B cell (primary cell): Measurements from ENCODE around the gene RBMS3. TPM values are rescaled to one million over a fixed set of nuclear protein-coding genes. Genes with fewer than 3 reads are reported as not detected.
"Not testable (repeated sequence)": the region's sequence is repeated elsewhere in the genome, so short reads cannot be mapped to it uniquely, and the experiment has no call there.

ENCODE experiments used
- ATAC-seq: fragments of 200-7000 bp; cut with Tn5 transposase; one replicate; pipeline ENCODE4 v1.10.0; 2021; ENCODE audit warnings: low read depth, mild to moderate bottlenecking, moderate number of reproducible peaks, moderate library complexity
- CTCF ChIA-PET: fragments of 350-600 bp; sonication (Branson Sonifier 250); formaldehyde crosslinking; loops from one replicate; lab custom pipeline; 2021; ENCODE audit warnings: antibody characterized with exemption, inconsistent platforms; lab: Charles Lee
- POLR2A ChIA-PET: fragments of 350-600 bp; sonication (Branson Sonifier 250); formaldehyde crosslinking; loops from one replicate; lab custom pipeline; 2021; ENCODE audit warnings: antibody characterized with exemption; lab: Charles Lee
- DNase-seq: peaks from one replicate; pipeline ENCODE4 v3.0.0; 2013
- H2AFZ ChIP-seq: 2 replicates; pipeline ENCODE4 v1.6.1; 2012; ENCODE audit warnings: mild to moderate bottlenecking, low read depth, low read length; ENCODE audit not compliant: insufficient read depth, poor library complexity, severe bottlenecking
- H3K27ac ChIP-seq, 2 donors: 1 replicate in 1 of 2; 2 replicates in 1 of 2; pipeline ENCODE4 v1.5.1; 2012 to 2013; ENCODE audit warnings: low read length in 2 of 2, mild to moderate bottlenecking in 2 of 2, moderate library complexity in 1 of 2
- H3K27me3 ChIP-seq, 4 experiments: fragments of 200-600 bp in 1 of 4; sonication (generic) in 1 of 4; replicated peaks in 1 of 4; 1 replicate in 2 of 4; 2 replicates in 2 of 4; pipeline versions ENCODE4 v1.6.1 to v1.7.0; 2013 to 2016; ENCODE audit warnings: low read length in 3 of 4, mild to moderate bottlenecking in 2 of 4, mixed read lengths in 1 of 4, moderate library complexity in 1 of 4; ENCODE audit not compliant: insufficient read depth in 4 of 4, control insufficient read depth in 3 of 4; ENCODE audit errors: control extremely low read depth in 1 of 4
- H3K36me3 ChIP-seq, 2 experiments: replicated peaks in 1 of 2; 1 replicate in 1 of 2; 2 replicates in 1 of 2; pipeline versions ENCODE4 v1.6.1 to v1.7.1; 2013; ENCODE audit warnings: low read length in 1 of 2; ENCODE audit not compliant: insufficient read depth in 2 of 2, control insufficient read depth in 1 of 2; ENCODE audit errors: control extremely low read depth in 1 of 2, extremely low read depth in 1 of 2
- H3K4me1 ChIP-seq, 2 donors: fragments of 200-600 bp in 1 of 2; sonication (generic) in 1 of 2; 1 replicate in 1 of 2; 2 replicates in 1 of 2; pipeline versions ENCODE4 v1.5.1 to v1.6.1; 2013 to 2017; ENCODE audit warnings: low read length in 2 of 2; ENCODE audit not compliant: control insufficient read depth in 2 of 2, insufficient read depth in 2 of 2
- H3K4me2 ChIP-seq: replicated peaks from 2 replicates; pipeline ENCODE3; 2012; ENCODE audit warnings: mild to moderate bottlenecking, low read depth, low read length; ENCODE audit not compliant: poor library complexity, severe bottlenecking
- H3K4me3 ChIP-seq, 5 experiments: fragments of 200-600 bp in 1 of 5; sonication (generic) in 1 of 5; 1 replicate in 3 of 5; 2 replicates in 2 of 5; pipeline versions ENCODE4 v1.5.1 to v1.7.0; 2011 to 2016; ENCODE audit warnings: low read length in 4 of 5, mild to moderate bottlenecking in 4 of 5, low read depth in 2 of 5, control low read depth in 1 of 5, moderate library complexity in 1 of 5; ENCODE audit not compliant: insufficient read depth in 1 of 5; ENCODE audit errors: control extremely low read depth in 1 of 5, extremely low read depth in 1 of 5
- H3K79me2 ChIP-seq: fragments of 200-600 bp; sonication (generic); one replicate; pipeline ENCODE4 v1.6.0; 2016; ENCODE audit warnings: low read length; ENCODE audit not compliant: control insufficient read depth, insufficient read depth
- H3K9ac ChIP-seq: fragments of 200-600 bp; sonication (generic); 2 replicates; pipeline ENCODE4 v1.6.1; 2017; ENCODE audit warnings: mild to moderate bottlenecking, low read length, moderate library complexity
- H3K9me3 ChIP-seq, 3 donors: one replicate each; pipeline versions ENCODE4 v1.6.1 to v1.7.1; 2013; ENCODE audit warnings: low read length in 2 of 3; ENCODE audit not compliant: control insufficient read depth in 2 of 3, insufficient read depth in 1 of 3; ENCODE audit errors: control extremely low read depth in 1 of 3
- H4K20me1 ChIP-seq: 2 replicates; pipeline ENCODE4 v1.6.0; 2012; ENCODE audit warnings: mild to moderate bottlenecking, low read length; ENCODE audit not compliant: insufficient read depth, control insufficient read depth, poor library complexity, severe bottlenecking
- H3K27ac Mint-ChIP-seq: one replicate; pipeline ENCODE4 v1.8.0; 2021; ENCODE audit warnings: mixed read lengths
- H3K27me3 Mint-ChIP-seq: one replicate; pipeline ENCODE4 v1.8.0; 2021; ENCODE audit warnings: mixed read lengths
- H3K4me1 Mint-ChIP-seq: one replicate; pipeline ENCODE4 v1.8.0; 2021; ENCODE audit warnings: mixed read lengths
- H3K4me3 Mint-ChIP-seq: one replicate; pipeline ENCODE4 v1.8.0; 2021; ENCODE audit warnings: mixed read lengths
- H3K9me3 Mint-ChIP-seq: one replicate; pipeline ENCODE4 v1.8.0; 2022; ENCODE audit warnings: mixed read lengths; ENCODE audit not compliant: insufficient read depth
- EZH2 ChIP-seq: IDR thresholded peaks from 2 replicates; pipeline ENCODE4 v1.6.1; 2012; ENCODE audit warnings: borderline replicate concordance, low read depth, mild to moderate bottlenecking, moderate library complexity, low read length; ENCODE audit not compliant: insufficient read depth, poor library complexity, severe bottlenecking
- WGBS: methylation state at CpG from one replicate; pipeline ENCODE4 v1.1.5; 2013; ENCODE audit warnings: missing lambda C conversion rate; ENCODE audit not compliant: insufficient coverage; 5-methylcytosine and 5-hydroxymethylcytosine counted together
- intact Hi-C: fragments of 100-400 bp; cut with micrococcal nuclease; formaldehyde crosslinking; loops from one replicate; pipeline ENCODE4 v1.10.0; 2022
- polyA plus RNA-seq: library from polyadenylated mRNA; depleted of rRNA; stranded (reverse); fragments of >200 nt; gene quantifications from 2 replicates; pipeline ENCODE4 v1.2.3, GENCODE V29; 2012
- total RNA-seq, 2 donors: library from RNA; stranded (reverse); fragments of 120-200 nt in 1 of 2; gene quantifications; 1 replicate in 1 of 2; 2 replicates in 1 of 2; pipeline versions ENCODE4 v1.2.3 to v1.2.4, GENCODE V29; 2013 to 2022
- TF ChIP-seq, protein P1 (sequence below): fragments of 200-600 bp; IDR thresholded peaks from one replicate; pipeline ENCODE4 v1.8.0; 2022; ENCODE audit warnings: antibody characterized with exemption, mild to moderate bottlenecking

The RBMS3 gene
- total and polyA plus RNA-seq, 2 donors (not counting 1 experiment from before 2014, with no cell fraction given), result not detected

GRCh38 chr3:30044515-30044914, 763.6 kb downstream of the RBMS3 start:
- Histone ChIP-seq H3K27me3 (peaks cover 0 to 3% (median 0%) of the 10 kb centered on the region in 4 experiments), H3K4me2 (no peak overlapping the region), H4K20me1 (no peaks in the 10 kb centered on the region), H3K27ac (no peak overlapping the region), H3K36me3 (no peaks in the 10 kb centered on the region), H3K9me3 (no peaks in the 10 kb centered on the region), H3K9ac (no peak overlapping the region), H3K4me1 (no peaks in the 10 kb centered on the region), H2AFZ (no peak overlapping the region), H3K4me3 (no peak overlapping the region), H3K79me2 (no peaks in the 10 kb centered on the region)
- DNase-seq (no peak), ATAC-seq (no peak)
- TF ChIP-seq, protein P1, sequence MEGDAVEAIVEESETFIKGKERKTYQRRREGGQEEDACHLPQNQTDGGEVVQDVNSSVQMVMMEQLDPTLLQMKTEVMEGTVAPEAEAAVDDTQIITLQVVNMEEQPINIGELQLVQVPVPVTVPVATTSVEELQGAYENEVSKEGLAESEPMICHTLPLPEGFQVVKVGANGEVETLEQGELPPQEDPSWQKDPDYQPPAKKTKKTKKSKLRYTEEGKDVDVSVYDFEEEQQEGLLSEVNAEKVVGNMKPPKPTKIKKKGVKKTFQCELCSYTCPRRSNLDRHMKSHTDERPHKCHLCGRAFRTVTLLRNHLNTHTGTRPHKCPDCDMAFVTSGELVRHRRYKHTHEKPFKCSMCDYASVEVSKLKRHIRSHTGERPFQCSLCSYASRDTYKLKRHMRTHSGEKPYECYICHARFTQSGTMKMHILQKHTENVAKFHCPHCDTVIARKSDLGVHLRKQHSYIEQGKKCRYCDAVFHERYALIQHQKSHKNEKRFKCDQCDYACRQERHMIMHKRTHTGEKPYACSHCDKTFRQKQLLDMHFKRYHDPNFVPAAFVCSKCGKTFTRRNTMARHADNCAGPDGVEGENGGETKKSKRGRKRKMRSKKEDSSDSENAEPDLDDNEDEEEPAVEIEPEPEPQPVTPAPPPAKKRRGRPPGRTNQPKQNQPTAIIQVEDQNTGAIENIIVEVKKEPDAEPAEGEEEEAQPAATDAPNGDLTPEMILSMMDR, result no peak
- no peak for TF ChIP-seq EZH2
- H3K4me1 Mint-ChIP-seq, result peaks cover 2% of the 10 kb centered on the region
- intact Hi-C loops, result loop anchor here (5.0 kb wide), 1 partner anchor 723 kb away; no protein-coding TSS in a partner anchor
- no peak overlapping the region for H3K27ac Mint-ChIP-seq
- no peaks in the 10 kb centered on the region for H3K9me3 Mint-ChIP-seq
- WGBS, result 46% methylated on average over 2 of the region's 4 CpGs
- POLR2A ChIA-PET, result no interaction called here
- H3K27me3 Mint-ChIP-seq, result peaks cover 17% of the 10 kb centered on the region
- no peak overlapping the region for H3K4me3 Mint-ChIP-seq
- CTCF ChIA-PET, result interaction anchor here (0.9 to 1.5 kb wide), 2 partner anchors 649 to 1088 kb away, joined by 3 read pairs; no protein-coding TSS in a partner anchor

DNA sequence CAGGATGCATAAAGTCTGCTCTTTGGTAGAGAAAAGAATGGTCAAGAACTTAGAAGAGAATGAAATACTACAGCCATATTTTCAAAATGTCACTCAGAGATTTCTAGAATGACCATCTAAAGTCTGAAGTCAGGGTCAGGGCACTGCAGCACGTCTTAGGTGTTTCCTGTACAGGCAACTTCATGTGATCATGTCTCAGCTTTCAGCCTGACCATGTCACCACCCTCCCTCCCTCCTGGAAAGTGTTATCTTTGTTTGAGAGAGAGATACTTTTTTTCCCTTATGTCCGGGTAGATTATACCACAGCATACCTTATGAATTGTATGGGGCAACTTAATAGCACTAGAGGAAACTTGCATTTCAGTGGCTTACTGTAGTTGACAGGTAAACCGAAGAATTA, 767.6 kb downstream of the RBMS3 start:
- TF ChIP-seq, protein P1, result no peak
- no peak for TF ChIP-seq EZH2
- WGBS, result 83% methylated on average over 1 of the region's 3 CpGs
- Histone ChIP-seq H3K4me1 (no peaks in the 10 kb centered on the region), H3K27me3 (peaks cover 0 to 3% (median 0%) of the 10 kb centered on the region in 4 experiments), H3K9ac (no peak overlapping the region), H3K4me3 (no peak overlapping the region), H4K20me1 (no peaks in the 10 kb centered on the region), H3K79me2 (no peaks in the 10 kb centered on the region), H3K9me3 (peaks cover 0 to 6% (median 0%) of the 10 kb centered on the region in 3 donors), H2AFZ (no peak overlapping the region), H3K36me3 (no peaks in the 10 kb centered on the region), H3K4me2 (no peak overlapping the region), H3K27ac (no peak overlapping the region)
- Mint-ChIP-seq H3K27me3 (peaks cover 7% of the 10 kb centered on the region), H3K4me1 (peaks cover 2% of the 10 kb centered on the region), H3K9me3 (no peaks in the 10 kb centered on the region), H3K4me3 (no peak overlapping the region), H3K27ac (no peak overlapping the region)
- ATAC-seq (no peak), DNase-seq (no peak)
- POLR2A ChIA-PET, result no interaction called here
- CTCF ChIA-PET, result no interaction called here
- intact Hi-C loops, result no loop called here

DNA sequence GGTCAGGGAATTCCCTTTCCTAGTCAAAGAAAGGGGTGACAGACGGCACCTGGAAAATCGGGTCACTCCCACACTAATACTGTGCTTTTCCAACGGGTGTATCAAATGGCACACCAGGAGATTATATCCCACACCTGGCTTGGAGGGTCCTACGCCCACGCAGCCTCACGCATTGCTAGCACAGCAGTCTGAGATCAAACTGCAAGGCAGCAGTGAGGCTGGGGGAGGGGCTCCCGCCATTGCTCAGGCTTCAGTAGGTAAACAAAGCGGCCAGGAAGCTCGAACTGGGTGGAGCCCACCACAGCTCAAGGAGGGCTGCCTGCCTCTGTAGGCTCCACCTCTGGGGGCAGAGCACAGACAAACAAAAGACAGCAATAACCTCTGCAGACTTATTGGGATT, 769.2 kb downstream of the RBMS3 start:
- H3K4me2 ChIP-seq, H3K27ac ChIP-seq, intact Hi-C loops, H4K20me1 ChIP-seq, POLR2A ChIA-PET, H3K9me3 ChIP-seq, H3K27ac Mint-ChIP-seq, DNase-seq, H3K27me3 ChIP-seq, H3K4me3 Mint-ChIP-seq, ATAC-seq, H3K4me3 ChIP-seq, H3K4me1 Mint-ChIP-seq, H3K9ac ChIP-seq, H3K27me3 Mint-ChIP-seq, H3K4me1 ChIP-seq, H3K9me3 Mint-ChIP-seq, H3K79me2 ChIP-seq, H3K36me3 ChIP-seq, CTCF ChIA-PET, H2AFZ ChIP-seq: not testable (repeated sequence)
- WGBS, result 98% methylated on average over 7 of the region's 9 CpGs
